ENCODE data around the gene PTBP1.
A peak's percentile ranks its signal among the peaks of the same experiment; 100 is the strongest.

PTBP1 gene

GRCh38 chr19:855142-855541 is 57.9 kb downstream of the PTBP1 start:
- no peak for DNase-seq (ENCODE audit: extremely low read depth, low read depth)
- H3K4me3 ChIP-seq (replicated peaks; ENCODE audit: low read depth, low read length), result no peak overlapping the region
- TF ChIP-seq, protein P1, sequence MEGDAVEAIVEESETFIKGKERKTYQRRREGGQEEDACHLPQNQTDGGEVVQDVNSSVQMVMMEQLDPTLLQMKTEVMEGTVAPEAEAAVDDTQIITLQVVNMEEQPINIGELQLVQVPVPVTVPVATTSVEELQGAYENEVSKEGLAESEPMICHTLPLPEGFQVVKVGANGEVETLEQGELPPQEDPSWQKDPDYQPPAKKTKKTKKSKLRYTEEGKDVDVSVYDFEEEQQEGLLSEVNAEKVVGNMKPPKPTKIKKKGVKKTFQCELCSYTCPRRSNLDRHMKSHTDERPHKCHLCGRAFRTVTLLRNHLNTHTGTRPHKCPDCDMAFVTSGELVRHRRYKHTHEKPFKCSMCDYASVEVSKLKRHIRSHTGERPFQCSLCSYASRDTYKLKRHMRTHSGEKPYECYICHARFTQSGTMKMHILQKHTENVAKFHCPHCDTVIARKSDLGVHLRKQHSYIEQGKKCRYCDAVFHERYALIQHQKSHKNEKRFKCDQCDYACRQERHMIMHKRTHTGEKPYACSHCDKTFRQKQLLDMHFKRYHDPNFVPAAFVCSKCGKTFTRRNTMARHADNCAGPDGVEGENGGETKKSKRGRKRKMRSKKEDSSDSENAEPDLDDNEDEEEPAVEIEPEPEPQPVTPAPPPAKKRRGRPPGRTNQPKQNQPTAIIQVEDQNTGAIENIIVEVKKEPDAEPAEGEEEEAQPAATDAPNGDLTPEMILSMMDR (IDR thresholded peaks at IDR 0.05; ENCODE audit: low read depth, low read length, missing control alignments), result no peak

DNA sequence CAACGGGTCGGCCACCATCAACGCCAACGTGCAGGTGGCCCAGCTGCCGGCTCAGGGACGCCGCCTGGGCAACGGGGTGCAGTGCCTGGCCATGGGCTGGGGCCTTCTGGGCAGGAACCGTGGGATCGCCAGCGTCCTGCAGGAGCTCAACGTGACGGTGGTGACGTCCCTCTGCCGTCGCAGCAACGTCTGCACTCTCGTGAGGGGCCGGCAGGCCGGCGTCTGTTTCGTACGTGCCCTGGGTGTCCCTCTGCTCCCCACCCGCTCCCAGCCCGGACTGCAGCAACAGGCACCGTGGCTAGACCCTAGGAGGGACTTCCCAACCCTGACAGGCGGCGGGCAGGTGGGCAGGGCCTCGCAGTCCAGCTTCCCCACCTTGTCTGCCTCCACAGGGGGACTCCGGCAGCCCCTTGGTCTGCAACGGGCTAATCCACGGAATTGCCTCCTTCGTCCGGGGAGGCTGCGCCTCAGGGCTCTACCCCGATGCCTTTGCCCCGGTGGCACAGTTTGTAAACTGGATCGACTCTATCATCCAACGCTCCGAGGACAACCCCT is 58.4 kb downstream of the PTBP1 start:
- no peak for DNase-seq (ENCODE audit: extremely low read depth, low read depth)
- TF ChIP-seq, protein P1 (IDR thresholded peaks at IDR 0.05; ENCODE audit: low read depth, low read length, missing control alignments), result no peak
- H3K4me3 ChIP-seq (replicated peaks; ENCODE audit: low read depth, low read length), result no peak overlapping the region

DNA sequence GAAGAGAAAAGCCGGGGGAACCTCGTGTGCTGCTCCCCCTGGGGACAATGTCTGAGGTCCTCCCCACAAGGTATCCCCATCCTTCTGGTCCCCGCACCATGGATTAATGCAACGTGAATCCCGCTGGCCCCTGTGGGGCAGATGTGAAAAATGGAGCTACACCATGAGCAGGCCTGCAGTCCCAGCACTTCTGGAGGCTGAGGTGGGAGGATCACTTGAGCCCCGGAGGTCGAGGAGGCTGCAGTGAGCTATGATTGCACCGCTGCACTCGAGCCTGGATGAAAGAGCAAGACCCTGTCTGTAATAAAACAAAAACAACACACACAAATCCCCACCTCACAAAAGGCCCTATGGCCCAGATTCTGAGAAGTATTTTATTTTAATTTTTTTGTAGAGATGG is 61.0 kb downstream of the PTBP1 start:
- TF ChIP-seq, protein P1 (IDR thresholded peaks at IDR 0.05; ENCODE audit: low read depth, low read length, missing control alignments), result no peak
- no peak overlapping the region for H3K4me3 ChIP-seq (replicated peaks; ENCODE audit: low read depth, low read length)
- no peak for DNase-seq (ENCODE audit: extremely low read depth, low read depth)

GRCh38 chr19:858868-859843 is 61.9 kb downstream of the PTBP1 start, which contains the start of gene CFD:
TSS of gene CFD (plus strand) at chr19:859664. CDS start at chr19:859690, 26 bp downstream.
- TF ChIP-seq, protein P1 (IDR thresholded peaks at IDR 0.05; ENCODE audit: low read depth, low read length, missing control alignments), result no peak
- DNase-seq (ENCODE audit: extremely low read depth, low read depth), result no peak
- peak within 1 kb of the TSS; percentile 35 for H3K4me3 ChIP-seq (replicated peaks; ENCODE audit: low read depth, low read length)

GRCh38 chr19:861141-861755 is 64.0 kb downstream of the PTBP1 start:
- H3K4me3 ChIP-seq (replicated peaks; ENCODE audit: low read depth, low read length), result no peak overlapping the region
- no peak for DNase-seq (ENCODE audit: extremely low read depth, low read depth)
- TF ChIP-seq, protein P1 (IDR thresholded peaks at IDR 0.05; ENCODE audit: low read depth, low read length, missing control alignments), result no peak
